ENCODE data around the gene CNTFR. TPM values are rescaled to one million over a fixed set of nuclear protein-coding genes. Genes with fewer than 3 reads are reported as not detected.

Gene CNTFR
- total and polyA plus RNA-seq, 2 donors (not counting 1 experiment from before 2014, with no cell fraction given): not detected

DNA sequence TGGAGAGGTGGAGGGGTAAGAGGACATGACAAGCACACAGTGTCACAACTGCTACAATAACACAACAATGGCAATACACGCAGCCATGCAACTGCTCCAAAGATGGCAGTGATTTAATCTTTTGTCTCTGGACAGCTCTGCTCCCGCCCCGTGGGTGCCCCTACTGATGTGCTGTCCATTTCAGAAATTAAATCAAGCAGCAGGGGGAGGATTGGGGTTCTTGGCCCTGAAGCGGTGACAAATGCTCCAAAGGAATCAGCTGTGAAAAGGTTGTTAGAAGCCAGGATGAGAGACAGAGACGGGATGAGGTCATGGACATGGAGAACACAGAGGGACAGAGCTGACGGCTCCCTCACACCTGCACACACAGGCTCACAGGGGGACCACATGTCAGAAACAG, 22.6 kb downstream of the CNTFR start:
- Histone ChIP-seq H3K9ac (ENCODE audit: low read length) (no peak overlapping the region), H3K27ac (ENCODE audit: low read length in 2 of 2) (no peak overlapping the region), H3K4me2 (replicated peaks; ENCODE audit: low read depth, low read length, poor library complexity, severe bottlenecking) (no peak overlapping the region), H3K79me2 (ENCODE audit: control insufficient read depth, insufficient read depth, low read length) (no peaks in the 10 kb centered on the region), H4K20me1 (ENCODE audit: control insufficient read depth, insufficient read depth, low read length, poor library complexity, severe bottlenecking) (no peaks in the 10 kb centered on the region), H2AFZ (ENCODE audit: insufficient read depth, low read depth, low read length, poor library complexity, severe bottlenecking) (no peak overlapping the region), H3K36me3 (replicated peaks in 1 of 2; ENCODE audit: control extremely low read depth in 1 of 2, control insufficient read depth in 1 of 2, extremely low read depth in 1 of 2, insufficient read depth in 2 of 2, low read length in 1 of 2) (no peaks in the 10 kb centered on the region), H3K4me3 (ENCODE audit: control extremely low read depth in 1 of 5, extremely low read depth in 1 of 5, insufficient read depth in 1 of 5, low read depth in 2 of 5, low read length in 4 of 5) (no peak overlapping the region), H3K4me1 (ENCODE audit: control insufficient read depth in 2 of 2, insufficient read depth in 2 of 2, low read length in 2 of 2) (no peaks in the 10 kb centered on the region), H3K9me3 (ENCODE audit: control extremely low read depth in 1 of 3, control insufficient read depth in 2 of 3, insufficient read depth in 1 of 3, low read length in 2 of 3) (peaks cover 0 to 8% (median 5%) of the 10 kb centered on the region in 3 donors), H3K27me3 (replicated peaks in 1 of 4; ENCODE audit: control extremely low read depth in 1 of 4, control insufficient read depth in 3 of 4, insufficient read depth in 4 of 4, low read length in 3 of 4) (peaks cover 0 to 22% (median 0%) of the 10 kb centered on the region in 4 experiments)
- POLR2A ChIA-PET: no interaction called here
- TF ChIP-seq EZH2 (IDR thresholded peaks at IDR 0.05; ENCODE audit: borderline replicate concordance, insufficient read depth, low read depth, low read length, poor library complexity, severe bottlenecking) (no peak), CTCF (IDR thresholded peaks at IDR 0.05) (no peak)
- H3K4me1 Mint-ChIP-seq: no peaks in the 10 kb centered on the region
- H3K9me3 Mint-ChIP-seq (ENCODE audit: insufficient read depth): peaks cover 6% of the 10 kb centered on the region
- DNase-seq (no peak), ATAC-seq (ENCODE audit: low read depth) (no peak)
- CTCF ChIA-PET: no interaction called here
- no peak overlapping the region for H3K27ac Mint-ChIP-seq
- WGBS (ENCODE audit: insufficient coverage): 85% methylated on average over 5 of the region's 6 CpGs
- intact Hi-C loops (cut with micrococcal nuclease): no loop called here
- peaks cover 61% of the 10 kb centered on the region for H3K27me3 Mint-ChIP-seq
- H3K4me3 Mint-ChIP-seq: no peak overlapping the region

- no peak overlapping the region for H3K9ac ChIP-seq (ENCODE audit: low read length)
- H3K27me3 ChIP-seq (replicated peaks in 1 of 4; ENCODE audit: control extremely low read depth in 1 of 4, control insufficient read depth in 3 of 4, insufficient read depth in 4 of 4, low read length in 3 of 4): peaks cover 0 to 24% (median 1%) of the 10 kb centered on the region in 4 experiments
- no peaks in the 10 kb centered on the region for H3K4me1 Mint-ChIP-seq
- 73% methylated on average over 8 of the region's 8 CpGs for WGBS (ENCODE audit: insufficient coverage)
- intact Hi-C loops (cut with micrococcal nuclease): no loop called here
- no peak overlapping the region for H3K27ac ChIP-seq (ENCODE audit: low read length in 2 of 2)
- ChIA-PET POLR2A (no interaction called here), CTCF (no interaction called here)
- no peaks in the 10 kb centered on the region for H3K4me1 ChIP-seq (ENCODE audit: control insufficient read depth in 2 of 2, insufficient read depth in 2 of 2, low read length in 2 of 2)
- no peaks in the 10 kb centered on the region for H3K36me3 ChIP-seq (replicated peaks in 1 of 2; ENCODE audit: control extremely low read depth in 1 of 2, control insufficient read depth in 1 of 2, extremely low read depth in 1 of 2, insufficient read depth in 2 of 2, low read length in 1 of 2)
- H3K4me2 ChIP-seq (replicated peaks; ENCODE audit: low read depth, low read length, poor library complexity, severe bottlenecking): no peak overlapping the region
- ATAC-seq (ENCODE audit: low read depth) (no peak), DNase-seq (no peak)
- peaks cover 65% of the 10 kb centered on the region for H3K27me3 Mint-ChIP-seq
- H4K20me1 ChIP-seq (ENCODE audit: control insufficient read depth, insufficient read depth, low read length, poor library complexity, severe bottlenecking): no peaks in the 10 kb centered on the region
- no peak overlapping the region for H3K27ac Mint-ChIP-seq
- peaks cover 6% of the 10 kb centered on the region for H3K9me3 Mint-ChIP-seq (ENCODE audit: insufficient read depth)
- H3K9me3 ChIP-seq (ENCODE audit: control extremely low read depth in 1 of 3, control insufficient read depth in 2 of 3, insufficient read depth in 1 of 3, low read length in 2 of 3): peaks cover 0 to 12% (median 7%) of the 10 kb centered on the region in 3 donors
- H3K79me2 ChIP-seq (ENCODE audit: control insufficient read depth, insufficient read depth, low read length): no peaks in the 10 kb centered on the region
- H2AFZ ChIP-seq (ENCODE audit: insufficient read depth, low read depth, low read length, poor library complexity, severe bottlenecking): no peak overlapping the region
- no peak overlapping the region for H3K4me3 Mint-ChIP-seq
- H3K4me3 ChIP-seq (ENCODE audit: control extremely low read depth in 1 of 5, extremely low read depth in 1 of 5, insufficient read depth in 1 of 5, low read depth in 2 of 5, low read length in 4 of 5): no peak overlapping the region
- TF ChIP-seq EZH2 (IDR thresholded peaks at IDR 0.05; ENCODE audit: borderline replicate concordance, insufficient read depth, low read depth, low read length, poor library complexity, severe bottlenecking) (no peak), CTCF (IDR thresholded peaks at IDR 0.05) (no peak)
Observed at GRCh38 chr9:34566322-34566721, 23.2 kb downstream of the CNTFR start.

Measured in B cell (primary cell).